ENCODE data around the gene XCL1. TPM values are rescaled to one million over a fixed set of nuclear protein-coding genes. Genes with fewer than 3 reads are reported as not detected.
"Not testable (repeated sequence)": the region's sequence is repeated elsewhere in the genome, so short reads cannot be mapped to it uniquely, and the experiment has no call there.

Gene XCL1
- polyA plus RNA-seq, 1 donor from 2014 or later, result 2.3 TPM

- no peak overlapping the region for H3K4me3 ChIP-seq (ENCODE audit: low read length)
- H3K9ac ChIP-seq (ENCODE audit: low read length), result no peak overlapping the region
- no peak overlapping the region for H2AFZ ChIP-seq (ENCODE audit: low read depth, low read length)
- no peaks in the 10 kb centered on the region for H4K20me1 ChIP-seq (ENCODE audit: insufficient read depth)
- H3K9me2 ChIP-seq (ENCODE audit: insufficient read depth, low read length), result no peaks in the 10 kb centered on the region
- no peaks in the 10 kb centered on the region for H3K36me3 ChIP-seq (ENCODE audit: insufficient read depth, low read length)
- H3K79me2 ChIP-seq (replicated peaks; ENCODE audit: insufficient read depth, low read length), result no peaks in the 10 kb centered on the region
- no peak overlapping the region for H3K4me2 ChIP-seq (ENCODE audit: low read length)
- H3K9me3 ChIP-seq (ENCODE audit: low read length), result no peaks in the 10 kb centered on the region
- TF ChIP-seq EP300 (conservative IDR thresholded peaks at IDR 0.05; ENCODE audit: poor library complexity, severe bottlenecking) (no peak), RAD21 (conservative IDR thresholded peaks at IDR 0.05) (no peak), EZH2 (IDR thresholded peaks at IDR 0.05; ENCODE audit: borderline replicate concordance, insufficient read depth, low read length, poor library complexity, severe bottlenecking) (no peak), MXI1 (conservative IDR thresholded peaks at IDR 0.05; ENCODE audit: poor library complexity, severe bottlenecking) (no peak), SMC3 (conservative IDR thresholded peaks at IDR 0.05; ENCODE audit: poor library complexity) (no peak), POLR2AphosphoS5 (IDR thresholded peaks at IDR 0.05) (no peak), TAF1 (IDR thresholded peaks at IDR 0.05; ENCODE audit: low read depth) (no peak)
- TF ChIP-seq, protein P1, sequence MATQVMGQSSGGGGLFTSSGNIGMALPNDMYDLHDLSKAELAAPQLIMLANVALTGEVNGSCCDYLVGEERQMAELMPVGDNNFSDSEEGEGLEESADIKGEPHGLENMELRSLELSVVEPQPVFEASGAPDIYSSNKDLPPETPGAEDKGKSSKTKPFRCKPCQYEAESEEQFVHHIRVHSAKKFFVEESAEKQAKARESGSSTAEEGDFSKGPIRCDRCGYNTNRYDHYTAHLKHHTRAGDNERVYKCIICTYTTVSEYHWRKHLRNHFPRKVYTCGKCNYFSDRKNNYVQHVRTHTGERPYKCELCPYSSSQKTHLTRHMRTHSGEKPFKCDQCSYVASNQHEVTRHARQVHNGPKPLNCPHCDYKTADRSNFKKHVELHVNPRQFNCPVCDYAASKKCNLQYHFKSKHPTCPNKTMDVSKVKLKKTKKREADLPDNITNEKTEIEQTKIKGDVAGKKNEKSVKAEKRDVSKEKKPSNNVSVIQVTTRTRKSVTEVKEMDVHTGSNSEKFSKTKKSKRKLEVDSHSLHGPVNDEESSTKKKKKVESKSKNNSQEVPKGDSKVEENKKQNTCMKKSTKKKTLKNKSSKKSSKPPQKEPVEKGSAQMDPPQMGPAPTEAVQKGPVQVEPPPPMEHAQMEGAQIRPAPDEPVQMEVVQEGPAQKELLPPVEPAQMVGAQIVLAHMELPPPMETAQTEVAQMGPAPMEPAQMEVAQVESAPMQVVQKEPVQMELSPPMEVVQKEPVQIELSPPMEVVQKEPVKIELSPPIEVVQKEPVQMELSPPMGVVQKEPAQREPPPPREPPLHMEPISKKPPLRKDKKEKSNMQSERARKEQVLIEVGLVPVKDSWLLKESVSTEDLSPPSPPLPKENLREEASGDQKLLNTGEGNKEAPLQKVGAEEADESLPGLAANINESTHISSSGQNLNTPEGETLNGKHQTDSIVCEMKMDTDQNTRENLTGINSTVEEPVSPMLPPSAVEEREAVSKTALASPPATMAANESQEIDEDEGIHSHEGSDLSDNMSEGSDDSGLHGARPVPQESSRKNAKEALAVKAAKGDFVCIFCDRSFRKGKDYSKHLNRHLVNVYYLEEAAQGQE (IDR thresholded peaks at IDR 0.05; ENCODE audit: borderline replicate concordance), result no peak
- TF ChIP-seq, protein P2, sequence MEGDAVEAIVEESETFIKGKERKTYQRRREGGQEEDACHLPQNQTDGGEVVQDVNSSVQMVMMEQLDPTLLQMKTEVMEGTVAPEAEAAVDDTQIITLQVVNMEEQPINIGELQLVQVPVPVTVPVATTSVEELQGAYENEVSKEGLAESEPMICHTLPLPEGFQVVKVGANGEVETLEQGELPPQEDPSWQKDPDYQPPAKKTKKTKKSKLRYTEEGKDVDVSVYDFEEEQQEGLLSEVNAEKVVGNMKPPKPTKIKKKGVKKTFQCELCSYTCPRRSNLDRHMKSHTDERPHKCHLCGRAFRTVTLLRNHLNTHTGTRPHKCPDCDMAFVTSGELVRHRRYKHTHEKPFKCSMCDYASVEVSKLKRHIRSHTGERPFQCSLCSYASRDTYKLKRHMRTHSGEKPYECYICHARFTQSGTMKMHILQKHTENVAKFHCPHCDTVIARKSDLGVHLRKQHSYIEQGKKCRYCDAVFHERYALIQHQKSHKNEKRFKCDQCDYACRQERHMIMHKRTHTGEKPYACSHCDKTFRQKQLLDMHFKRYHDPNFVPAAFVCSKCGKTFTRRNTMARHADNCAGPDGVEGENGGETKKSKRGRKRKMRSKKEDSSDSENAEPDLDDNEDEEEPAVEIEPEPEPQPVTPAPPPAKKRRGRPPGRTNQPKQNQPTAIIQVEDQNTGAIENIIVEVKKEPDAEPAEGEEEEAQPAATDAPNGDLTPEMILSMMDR (IDR thresholded peaks at IDR 0.05; ENCODE audit: poor library complexity, severe bottlenecking), result no peak
- no peaks in the 10 kb centered on the region for H3K27me3 ChIP-seq (ENCODE audit: insufficient read depth, low read depth, low read length)
- no peaks in the 10 kb centered on the region for H3F3A ChIP-seq (ENCODE audit: insufficient read depth, low read length, poor library complexity, severe bottlenecking)
- H3K27ac ChIP-seq (ENCODE audit: low read length), result no peak overlapping the region
Observed at GRCh38 chr1:168531615-168532345, 44.6 kb upstream of the XCL1 start.

GRCh38 chr1:168535536-168535935, 40.9 kb upstream of the XCL1 start:
- H3K36me3 ChIP-seq (ENCODE audit: insufficient read depth, low read length), result no peaks in the 10 kb centered on the region
- H2AFZ ChIP-seq (ENCODE audit: low read depth, low read length), result no peak overlapping the region
- H3K9ac ChIP-seq (ENCODE audit: low read length), result no peak overlapping the region
- H3K27me3 ChIP-seq (ENCODE audit: insufficient read depth, low read depth, low read length), result no peaks in the 10 kb centered on the region
- H3K4me3 ChIP-seq (ENCODE audit: low read length), result no peak overlapping the region
- no peaks in the 10 kb centered on the region for H4K20me1 ChIP-seq (ENCODE audit: insufficient read depth)
- no peaks in the 10 kb centered on the region for H3F3A ChIP-seq (ENCODE audit: insufficient read depth, low read length, poor library complexity, severe bottlenecking)
- no peaks in the 10 kb centered on the region for H3K9me3 ChIP-seq (ENCODE audit: low read length)
- H3K4me2 ChIP-seq (ENCODE audit: low read length), result no peak overlapping the region
- no peaks in the 10 kb centered on the region for H3K9me2 ChIP-seq (ENCODE audit: insufficient read depth, low read length)
- no peak for TF ChIP-seq EZH2 (IDR thresholded peaks at IDR 0.05; ENCODE audit: borderline replicate concordance, insufficient read depth, low read length, poor library complexity, severe bottlenecking)
- TF ChIP-seq TAF1 (IDR thresholded peaks at IDR 0.05; ENCODE audit: low read depth), result no peak
- no peak for TF ChIP-seq SMC3 (conservative IDR thresholded peaks at IDR 0.05; ENCODE audit: poor library complexity)
- TF ChIP-seq MXI1 (conservative IDR thresholded peaks at IDR 0.05; ENCODE audit: poor library complexity, severe bottlenecking), result no peak
- TF ChIP-seq POLR2AphosphoS5 (IDR thresholded peaks at IDR 0.05), result no peak
- no peak for TF ChIP-seq EP300 (conservative IDR thresholded peaks at IDR 0.05; ENCODE audit: poor library complexity, severe bottlenecking)
- no peaks in the 10 kb centered on the region for H3K79me2 ChIP-seq (replicated peaks; ENCODE audit: insufficient read depth, low read length)
- no peak overlapping the region for H3K27ac ChIP-seq (ENCODE audit: low read length)

DNA sequence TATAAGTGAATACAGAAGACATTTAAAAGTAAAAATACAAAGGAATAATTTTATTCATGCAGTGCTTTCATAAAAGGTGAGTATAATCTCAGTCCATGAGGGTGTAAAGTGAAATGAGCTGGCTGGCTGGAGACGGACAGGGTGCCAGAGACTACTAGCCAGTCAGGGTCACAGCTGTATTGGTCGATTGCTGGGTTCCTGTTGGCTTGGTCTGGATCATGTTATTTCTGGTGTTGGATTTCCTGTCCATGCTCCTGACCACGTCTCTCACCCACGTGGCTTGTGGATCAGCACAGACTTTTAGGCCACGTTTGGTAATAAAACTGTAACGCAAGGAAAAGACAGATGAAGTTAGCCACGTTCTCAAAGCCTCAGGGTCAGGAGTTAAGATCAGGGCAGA, 35.6 kb upstream of the XCL1 start:
- H4K20me1 ChIP-seq (ENCODE audit: insufficient read depth); H3K27me3 ChIP-seq (ENCODE audit: insufficient read depth, low read depth, low read length); H3K9me3 ChIP-seq (ENCODE audit: low read length); H3K9ac ChIP-seq (ENCODE audit: low read length); H3K4me2 ChIP-seq (ENCODE audit: low read length); H3F3A ChIP-seq (ENCODE audit: insufficient read depth, low read length, poor library complexity, severe bottlenecking); H3K27ac ChIP-seq (ENCODE audit: low read length); H3K36me3 ChIP-seq (ENCODE audit: insufficient read depth, low read length); H3K9me2 ChIP-seq (ENCODE audit: insufficient read depth, low read length); H2AFZ ChIP-seq (ENCODE audit: low read depth, low read length); H3K4me3 ChIP-seq (ENCODE audit: low read length); H3K79me2 ChIP-seq (replicated peaks; ENCODE audit: insufficient read depth, low read length): not testable (repeated sequence)

DNA sequence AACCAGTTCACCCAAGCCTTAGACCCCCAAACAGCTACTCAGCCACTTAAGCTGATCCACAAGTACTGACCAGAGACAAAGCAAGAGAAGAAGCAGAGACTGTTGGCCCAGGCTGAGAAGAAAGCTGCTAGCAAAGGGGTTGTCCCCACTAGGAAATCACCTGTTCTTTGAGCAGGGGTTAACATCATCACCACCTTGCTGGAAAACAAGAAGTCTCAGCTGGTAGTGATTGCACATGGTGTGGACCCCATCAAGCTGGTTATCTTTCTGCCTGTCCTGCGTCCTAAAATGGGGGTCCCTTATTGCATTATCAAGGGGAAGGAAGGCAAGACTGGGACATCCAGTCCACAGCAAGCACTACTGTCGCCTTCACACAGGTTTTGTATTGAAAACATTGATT, 33.4 kb upstream of the XCL1 start:
- not testable (repeated sequence) for H3K27me3 ChIP-seq (ENCODE audit: insufficient read depth, low read depth, low read length); H3K4me2 ChIP-seq (ENCODE audit: low read length); H3F3A ChIP-seq (ENCODE audit: insufficient read depth, low read length, poor library complexity, severe bottlenecking); H4K20me1 ChIP-seq (ENCODE audit: insufficient read depth); H3K9me2 ChIP-seq (ENCODE audit: insufficient read depth, low read length); H3K4me3 ChIP-seq (ENCODE audit: low read length); H2AFZ ChIP-seq (ENCODE audit: low read depth, low read length); H3K36me3 ChIP-seq (ENCODE audit: insufficient read depth, low read length); H3K27ac ChIP-seq (ENCODE audit: low read length); H3K79me2 ChIP-seq (replicated peaks; ENCODE audit: insufficient read depth, low read length); H3K9ac ChIP-seq (ENCODE audit: low read length); H3K9me3 ChIP-seq (ENCODE audit: low read length)

All from neural cell (in vitro differentiated cells).